ENCODE measurements around the gene TEX48. TPM values are rescaled to one million over a fixed set of nuclear protein-coding genes. Genes with fewer than 3 reads are reported as not detected.
A peak's percentile ranks its signal among the peaks of the same experiment; 100 is the strongest.

TEX48 gene
- total RNA-seq, 1 experiment from 2014 or later, result not detected

DNA sequence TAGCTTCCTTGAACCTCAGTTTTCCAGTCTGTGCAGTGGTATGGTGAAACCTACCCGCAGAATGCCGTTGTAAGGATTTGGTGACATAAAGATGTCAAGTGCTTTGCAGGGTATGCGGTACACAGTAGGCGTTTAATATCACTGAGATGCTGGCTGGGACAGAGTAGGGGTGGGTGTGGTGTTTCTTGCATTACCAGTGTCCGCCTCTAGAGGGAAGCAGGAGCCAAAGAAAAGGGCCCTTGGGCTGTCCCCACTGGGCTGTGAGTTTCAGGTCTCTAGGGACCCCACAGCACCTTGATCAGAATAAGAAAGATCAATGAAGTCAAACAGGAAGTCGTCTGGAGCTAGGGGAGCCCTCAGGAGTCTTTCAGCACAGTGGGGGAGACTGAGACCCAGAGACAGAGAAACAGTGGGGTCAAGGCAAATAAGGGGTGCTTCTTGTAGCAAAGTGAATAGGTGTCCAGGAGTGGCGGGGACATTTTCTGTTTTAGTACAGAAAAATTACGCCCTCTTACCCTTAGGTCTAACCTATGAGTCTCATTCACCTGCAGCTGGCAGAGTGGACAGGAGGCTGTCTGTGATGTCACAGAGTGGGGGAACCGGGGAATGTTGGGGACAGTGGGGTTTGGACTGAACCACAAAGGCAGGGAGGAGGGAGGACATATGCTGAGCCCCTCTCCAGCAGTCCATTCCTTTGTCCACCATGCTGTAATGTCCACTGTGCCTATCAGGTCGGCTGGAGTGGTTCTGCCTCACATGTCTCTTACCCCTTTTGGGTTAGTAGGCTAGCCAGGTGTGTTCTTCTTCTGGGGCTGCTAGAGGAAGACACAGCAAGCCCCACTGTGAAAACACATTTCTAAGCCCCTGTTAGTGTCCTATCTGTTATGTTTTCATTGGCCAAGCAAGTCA lies 19.7 kb downstream of the TEX48 start:
- CTCF ChIA-PET, result interaction anchor here (0.6 to 2.9 kb wide), 13 partner anchors 9 to 256 kb away, joined by 3 to 25 read pairs (median 4); no protein-coding TSS in a partner anchor
- TF ChIP-seq, protein P1, sequence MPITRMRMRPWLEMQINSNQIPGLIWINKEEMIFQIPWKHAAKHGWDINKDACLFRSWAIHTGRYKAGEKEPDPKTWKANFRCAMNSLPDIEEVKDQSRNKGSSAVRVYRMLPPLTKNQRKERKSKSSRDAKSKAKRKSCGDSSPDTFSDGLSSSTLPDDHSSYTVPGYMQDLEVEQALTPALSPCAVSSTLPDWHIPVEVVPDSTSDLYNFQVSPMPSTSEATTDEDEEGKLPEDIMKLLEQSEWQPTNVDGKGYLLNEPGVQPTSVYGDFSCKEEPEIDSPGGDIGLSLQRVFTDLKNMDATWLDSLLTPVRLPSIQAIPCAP (CRISPR knock-in tag; IDR thresholded peaks at IDR 0.05), result no peak
- TF ChIP-seq, protein P2, sequence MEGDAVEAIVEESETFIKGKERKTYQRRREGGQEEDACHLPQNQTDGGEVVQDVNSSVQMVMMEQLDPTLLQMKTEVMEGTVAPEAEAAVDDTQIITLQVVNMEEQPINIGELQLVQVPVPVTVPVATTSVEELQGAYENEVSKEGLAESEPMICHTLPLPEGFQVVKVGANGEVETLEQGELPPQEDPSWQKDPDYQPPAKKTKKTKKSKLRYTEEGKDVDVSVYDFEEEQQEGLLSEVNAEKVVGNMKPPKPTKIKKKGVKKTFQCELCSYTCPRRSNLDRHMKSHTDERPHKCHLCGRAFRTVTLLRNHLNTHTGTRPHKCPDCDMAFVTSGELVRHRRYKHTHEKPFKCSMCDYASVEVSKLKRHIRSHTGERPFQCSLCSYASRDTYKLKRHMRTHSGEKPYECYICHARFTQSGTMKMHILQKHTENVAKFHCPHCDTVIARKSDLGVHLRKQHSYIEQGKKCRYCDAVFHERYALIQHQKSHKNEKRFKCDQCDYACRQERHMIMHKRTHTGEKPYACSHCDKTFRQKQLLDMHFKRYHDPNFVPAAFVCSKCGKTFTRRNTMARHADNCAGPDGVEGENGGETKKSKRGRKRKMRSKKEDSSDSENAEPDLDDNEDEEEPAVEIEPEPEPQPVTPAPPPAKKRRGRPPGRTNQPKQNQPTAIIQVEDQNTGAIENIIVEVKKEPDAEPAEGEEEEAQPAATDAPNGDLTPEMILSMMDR (IDR thresholded peaks at IDR 0.05), result peak; percentile 91
- Mint-ChIP-seq H3K36me3 (no peaks in the 10 kb centered on the region), H3K4me1 (peaks cover 15% of the 10 kb centered on the region), H3K9me3 (no peaks in the 10 kb centered on the region), H3K27me3 (ENCODE audit: low read depth) (no peaks in the 10 kb centered on the region; the same call in none of the 2 replicates), H3K4me3 (no peak overlapping the region), H3K27ac (no peak overlapping the region)
- DNase-seq (ENCODE audit: low spot score), result peak; percentile 85
- POLR2A ChIA-PET, result no interaction called here
- peak; percentile 96 for ATAC-seq

DNA sequence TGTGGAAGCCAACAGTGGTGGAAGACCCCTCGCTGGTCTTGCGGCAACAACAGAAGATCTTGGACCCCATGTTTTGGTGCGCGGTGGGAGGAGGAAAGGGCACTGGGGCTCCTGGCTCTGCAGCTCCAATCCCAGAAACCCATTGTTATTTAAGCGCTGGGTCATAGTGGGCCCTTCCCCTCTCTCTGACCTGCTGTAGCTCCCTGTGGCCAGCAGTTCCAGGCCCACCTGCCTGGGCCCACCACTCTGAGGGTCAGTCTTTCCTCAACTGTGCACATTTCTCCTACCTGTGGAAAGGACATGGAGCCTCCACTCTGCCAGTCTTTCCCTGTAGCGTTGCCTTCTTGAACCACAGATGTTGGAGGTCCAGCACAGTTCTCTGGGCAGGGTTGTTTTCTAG lies 24.3 kb downstream of the TEX48 start, which contains the start of gene TEX53:
TEX53 (minus strand) TSS at position 101 of the 400 bp plus-strand sequence; CDS start at position 70, 31 bp downstream.
- Mint-ChIP-seq H3K4me3 (no peak within 1 kb of the TSS), H3K27ac (no peak within 1 kb of the TSS), H3K9me3 (no peaks in the 10 kb centered on the region), H3K36me3 (no peaks in the 10 kb centered on the region), H3K4me1 (peaks cover 13% of the 10 kb centered on the region), H3K27me3 (ENCODE audit: low read depth) (no peaks in the 10 kb centered on the region; the same call in none of the 2 replicates)
- POLR2A ChIA-PET, result no interaction called here
- DNase-seq (ENCODE audit: low spot score), result no peak
- TF ChIP-seq, protein P1 (CRISPR knock-in tag; IDR thresholded peaks at IDR 0.05), result no peak
- TF ChIP-seq, protein P3, sequence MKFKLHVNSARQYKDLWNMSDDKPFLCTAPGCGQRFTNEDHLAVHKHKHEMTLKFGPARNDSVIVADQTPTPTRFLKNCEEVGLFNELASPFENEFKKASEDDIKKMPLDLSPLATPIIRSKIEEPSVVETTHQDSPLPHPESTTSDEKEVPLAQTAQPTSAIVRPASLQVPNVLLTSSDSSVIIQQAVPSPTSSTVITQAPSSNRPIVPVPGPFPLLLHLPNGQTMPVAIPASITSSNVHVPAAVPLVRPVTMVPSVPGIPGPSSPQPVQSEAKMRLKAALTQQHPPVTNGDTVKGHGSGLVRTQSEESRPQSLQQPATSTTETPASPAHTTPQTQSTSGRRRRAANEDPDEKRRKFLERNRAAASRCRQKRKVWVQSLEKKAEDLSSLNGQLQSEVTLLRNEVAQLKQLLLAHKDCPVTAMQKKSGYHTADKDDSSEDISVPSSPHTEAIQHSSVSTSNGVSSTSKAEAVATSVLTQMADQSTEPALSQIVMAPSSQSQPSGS (CRISPR knock-in tag; IDR thresholded peaks at IDR 0.05; ENCODE audit: borderline replicate concordance, low read depth), result no peak
- no peak for TF ChIP-seq SP1 (CRISPR knock-in tag; conservative IDR thresholded peaks at IDR 0.05)
- TF ChIP-seq, protein P4, sequence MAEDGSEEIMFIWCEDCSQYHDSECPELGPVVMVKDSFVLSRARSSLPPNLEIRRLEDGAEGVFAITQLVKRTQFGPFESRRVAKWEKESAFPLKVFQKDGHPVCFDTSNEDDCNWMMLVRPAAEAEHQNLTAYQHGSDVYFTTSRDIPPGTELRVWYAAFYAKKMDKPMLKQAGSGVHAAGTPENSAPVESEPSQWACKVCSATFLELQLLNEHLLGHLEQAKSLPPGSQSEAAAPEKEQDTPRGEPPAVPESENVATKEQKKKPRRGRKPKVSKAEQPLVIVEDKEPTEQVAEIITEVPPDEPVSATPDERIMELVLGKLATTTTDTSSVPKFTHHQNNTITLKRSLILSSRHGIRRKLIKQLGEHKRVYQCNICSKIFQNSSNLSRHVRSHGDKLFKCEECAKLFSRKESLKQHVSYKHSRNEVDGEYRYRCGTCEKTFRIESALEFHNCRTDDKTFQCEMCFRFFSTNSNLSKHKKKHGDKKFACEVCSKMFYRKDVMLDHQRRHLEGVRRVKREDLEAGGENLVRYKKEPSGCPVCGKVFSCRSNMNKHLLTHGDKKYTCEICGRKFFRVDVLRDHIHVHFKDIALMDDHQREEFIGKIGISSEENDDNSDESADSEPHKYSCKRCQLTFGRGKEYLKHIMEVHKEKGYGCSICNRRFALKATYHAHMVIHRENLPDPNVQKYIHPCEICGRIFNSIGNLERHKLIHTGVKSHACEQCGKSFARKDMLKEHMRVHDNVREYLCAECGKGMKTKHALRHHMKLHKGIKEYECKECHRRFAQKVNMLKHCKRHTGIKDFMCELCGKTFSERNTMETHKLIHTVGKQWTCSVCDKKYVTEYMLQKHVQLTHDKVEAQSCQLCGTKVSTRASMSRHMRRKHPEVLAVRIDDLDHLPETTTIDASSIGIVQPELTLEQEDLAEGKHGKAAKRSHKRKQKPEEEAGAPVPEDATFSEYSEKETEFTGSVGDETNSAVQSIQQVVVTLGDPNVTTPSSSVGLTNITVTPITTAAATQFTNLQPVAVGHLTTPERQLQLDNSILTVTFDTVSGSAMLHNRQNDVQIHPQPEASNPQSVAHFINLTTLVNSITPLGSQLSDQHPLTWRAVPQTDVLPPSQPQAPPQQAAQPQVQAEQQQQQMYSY (CRISPR knock-in tag; IDR thresholded peaks at IDR 0.05), result no peak
- TF ChIP-seq ZNF423 (CRISPR knock-in tag; IDR thresholded peaks at IDR 0.05), result no peak
- TF ChIP-seq, protein P5, sequence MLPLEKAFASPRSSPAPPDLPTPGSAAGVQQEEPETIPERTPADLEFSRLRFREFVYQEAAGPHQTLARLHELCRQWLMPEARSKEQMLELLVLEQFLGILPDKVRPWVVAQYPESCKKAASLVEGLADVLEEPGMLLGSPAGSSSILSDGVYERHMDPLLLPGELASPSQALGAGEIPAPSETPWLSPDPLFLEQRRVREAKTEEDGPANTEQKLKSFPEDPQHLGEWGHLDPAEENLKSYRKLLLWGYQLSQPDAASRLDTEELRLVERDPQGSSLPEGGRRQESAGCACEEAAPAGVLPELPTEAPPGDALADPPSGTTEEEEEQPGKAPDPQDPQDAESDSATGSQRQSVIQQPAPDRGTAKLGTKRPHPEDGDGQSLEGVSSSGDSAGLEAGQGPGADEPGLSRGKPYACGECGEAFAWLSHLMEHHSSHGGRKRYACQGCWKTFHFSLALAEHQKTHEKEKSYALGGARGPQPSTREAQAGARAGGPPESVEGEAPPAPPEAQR (CRISPR knock-in tag; IDR thresholded peaks at IDR 0.05), result no peak
- TF ChIP-seq ZNF232 (CRISPR knock-in tag; IDR thresholded peaks at IDR 0.05), result no peak
- no peak for TF ChIP-seq EMX1 (CRISPR knock-in tag; IDR thresholded peaks at IDR 0.05)
- TF ChIP-seq KAT7 (CRISPR knock-in tag; IDR thresholded peaks at IDR 0.05; ENCODE audit: borderline replicate concordance), result no peak
- TF ChIP-seq NR1H2 (CRISPR knock-in tag; IDR thresholded peaks at IDR 0.05), result no peak
- no peak for TF ChIP-seq MYBL2 (CRISPR knock-in tag; IDR thresholded peaks at IDR 0.05)
- TF ChIP-seq ZNF219 (CRISPR knock-in tag; IDR thresholded peaks at IDR 0.05; ENCODE audit: borderline replicate concordance), result no peak
- no peak for TF ChIP-seq ELF4 (CRISPR knock-in tag; IDR thresholded peaks at IDR 0.05; ENCODE audit: low read depth)
- no peak for TF ChIP-seq GABPB1 (CRISPR knock-in tag; IDR thresholded peaks at IDR 0.05)
- TF ChIP-seq NR3C1 (CRISPR knock-in tag; conservative IDR thresholded peaks at IDR 0.05; ENCODE audit: low read depth), result no peak
- TF ChIP-seq ESRRA (CRISPR knock-in tag; IDR thresholded peaks at IDR 0.05; ENCODE audit: borderline replicate concordance), result no peak
- no peak for TF ChIP-seq PRRX2 (CRISPR knock-in tag; IDR thresholded peaks at IDR 0.05)
- TF ChIP-seq ZNF263 (CRISPR knock-in tag; IDR thresholded peaks at IDR 0.05; ENCODE audit: low read depth), result no peak
- TF ChIP-seq, protein P6, sequence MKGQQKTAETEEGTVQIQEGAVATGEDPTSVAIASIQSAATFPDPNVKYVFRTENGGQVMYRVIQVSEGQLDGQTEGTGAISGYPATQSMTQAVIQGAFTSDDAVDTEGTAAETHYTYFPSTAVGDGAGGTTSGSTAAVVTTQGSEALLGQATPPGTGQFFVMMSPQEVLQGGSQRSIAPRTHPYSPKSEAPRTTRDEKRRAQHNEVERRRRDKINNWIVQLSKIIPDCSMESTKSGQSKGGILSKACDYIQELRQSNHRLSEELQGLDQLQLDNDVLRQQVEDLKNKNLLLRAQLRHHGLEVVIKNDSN (CRISPR knock-in tag; IDR thresholded peaks at IDR 0.05), result no peak
- no peak for TF ChIP-seq ZNF121 (CRISPR knock-in tag; IDR thresholded peaks at IDR 0.05)
- ATAC-seq, result no peak
- CTCF ChIA-PET, result interaction anchor here (1.1 to 7.6 kb wide), 2 partner anchors 223 to 250 kb away, joined by 3 to 130 read pairs; no protein-coding TSS in a partner anchor
